Neutrophil (primary cell): ENCODE results near the gene KANSL1.

Experiments
- H3K27ac ChIP-seq: fragments of 200-600 bp; sonication (generic); 2 replicates; pipeline ENCODE4 v1.5.1; 2016; ENCODE audit warnings: mild to moderate bottlenecking, moderate library complexity
- H3K27me3 ChIP-seq: fragments of 200-600 bp; sonication (generic); 2 replicates; pipeline ENCODE4 v1.6.0; 2016; ENCODE audit warnings: mild to moderate bottlenecking
- H3K36me3 ChIP-seq: fragments of 200-600 bp; sonication (generic); 2 replicates; pipeline ENCODE4 v1.5.1; 2017
- H3K4me1 ChIP-seq, 2 experiments: fragments of 200-600 bp in 1 of 2; sonication (generic) in 1 of 2; 1 replicate in 1 of 2; 2 replicates in 1 of 2; pipeline versions ENCODE4 v1.5.1 to v1.6.1; 2013 to 2016; ENCODE audit warnings: low read depth in 1 of 2, low read length in 1 of 2, mild to moderate bottlenecking in 1 of 2, moderate library complexity in 1 of 2; ENCODE audit not compliant: control insufficient read depth in 1 of 2, insufficient read depth in 1 of 2
- H3K4me3 ChIP-seq, 2 experiments: fragments of 200-600 bp in 1 of 2; sonication (generic) in 1 of 2; 1 replicate in 1 of 2; 2 replicates in 1 of 2; pipeline ENCODE4 v1.5.1; 2013 to 2016; ENCODE audit warnings: low read depth in 1 of 2, low read length in 1 of 2, mild to moderate bottlenecking in 1 of 2, moderate library complexity in 1 of 2
- H3K9me3 ChIP-seq: fragments of 200-600 bp; sonication (generic); 2 replicates; pipeline ENCODE4 v1.5.1; 2016
- TF ChIP-seq, protein P1 (sequence below): fragments of 200-600 bp; sonication (generic); IDR thresholded peaks from 2 replicates; pipeline ENCODE4 v1.5.1; 2016; ENCODE audit warnings: antibody characterized with exemption

Gene KANSL1

DNA sequence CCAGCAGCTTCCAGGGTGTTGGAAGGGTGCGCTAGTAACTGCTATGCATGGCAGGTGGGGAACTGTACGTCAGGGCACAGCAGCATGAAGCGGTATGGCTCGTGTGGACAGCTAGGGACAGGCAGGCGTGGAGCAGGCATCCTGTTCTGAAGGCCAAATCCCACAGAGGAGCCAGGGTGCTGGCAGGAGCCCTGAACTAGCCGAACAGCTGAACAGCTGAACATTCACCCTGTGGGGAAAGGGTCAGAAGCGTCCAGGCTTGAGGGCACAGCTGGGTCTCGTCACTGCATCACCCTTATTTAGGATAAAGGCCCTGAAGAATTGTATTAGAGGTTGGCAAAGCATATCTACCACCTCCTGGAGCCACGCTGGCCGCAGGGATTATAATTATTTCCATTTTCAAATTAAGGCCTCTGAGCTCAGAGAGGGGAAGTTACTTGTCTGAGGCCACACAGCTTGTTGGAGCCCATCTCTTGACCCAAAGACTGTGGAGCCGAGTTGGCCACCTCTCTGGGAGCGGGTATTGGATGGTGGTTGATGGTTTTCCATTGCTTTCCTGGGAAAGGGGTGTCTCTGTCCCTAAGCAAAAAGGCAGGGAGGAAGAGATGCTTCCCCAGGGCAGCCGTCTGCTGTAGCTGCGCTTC, 197.5 kb downstream of the KANSL1 start:
- TF ChIP-seq, protein P1, sequence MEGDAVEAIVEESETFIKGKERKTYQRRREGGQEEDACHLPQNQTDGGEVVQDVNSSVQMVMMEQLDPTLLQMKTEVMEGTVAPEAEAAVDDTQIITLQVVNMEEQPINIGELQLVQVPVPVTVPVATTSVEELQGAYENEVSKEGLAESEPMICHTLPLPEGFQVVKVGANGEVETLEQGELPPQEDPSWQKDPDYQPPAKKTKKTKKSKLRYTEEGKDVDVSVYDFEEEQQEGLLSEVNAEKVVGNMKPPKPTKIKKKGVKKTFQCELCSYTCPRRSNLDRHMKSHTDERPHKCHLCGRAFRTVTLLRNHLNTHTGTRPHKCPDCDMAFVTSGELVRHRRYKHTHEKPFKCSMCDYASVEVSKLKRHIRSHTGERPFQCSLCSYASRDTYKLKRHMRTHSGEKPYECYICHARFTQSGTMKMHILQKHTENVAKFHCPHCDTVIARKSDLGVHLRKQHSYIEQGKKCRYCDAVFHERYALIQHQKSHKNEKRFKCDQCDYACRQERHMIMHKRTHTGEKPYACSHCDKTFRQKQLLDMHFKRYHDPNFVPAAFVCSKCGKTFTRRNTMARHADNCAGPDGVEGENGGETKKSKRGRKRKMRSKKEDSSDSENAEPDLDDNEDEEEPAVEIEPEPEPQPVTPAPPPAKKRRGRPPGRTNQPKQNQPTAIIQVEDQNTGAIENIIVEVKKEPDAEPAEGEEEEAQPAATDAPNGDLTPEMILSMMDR, result no peak
- H3K9me3 ChIP-seq, result no peaks in the 10 kb centered on the region
- H3K36me3 ChIP-seq, result no peaks in the 10 kb centered on the region

GRCh38 chr17:45994987-45995386, 198.2 kb downstream of the KANSL1 start:
- Histone ChIP-seq H3K9me3 (no peaks in the 10 kb centered on the region), H3K27me3 (no peaks in the 10 kb centered on the region), H3K36me3 (no peaks in the 10 kb centered on the region), H3K4me1 (no peaks in the 10 kb centered on the region), H3K4me3 (no peak overlapping the region), H3K27ac (no peak overlapping the region)
- TF ChIP-seq, protein P1, result no peak

More for the DNA sequence above, 197.5 kb downstream of the KANSL1 start:
- H3K27ac ChIP-seq, result no peak overlapping the region
- H3K4me1 ChIP-seq, result no peaks in the 10 kb centered on the region
- no peak overlapping the region for H3K4me3 ChIP-seq
- no peaks in the 10 kb centered on the region for H3K27me3 ChIP-seq

GRCh38 chr17:45993962-45994627, 199.1 kb downstream of the KANSL1 start:
- Histone ChIP-seq H3K4me3 (no peak overlapping the region), H3K27ac (no peak overlapping the region), H3K27me3 (no peaks in the 10 kb centered on the region), H3K36me3 (no peaks in the 10 kb centered on the region), H3K9me3 (no peaks in the 10 kb centered on the region), H3K4me1 (no peaks in the 10 kb centered on the region)
- TF ChIP-seq, protein P1, result no peak

DNA sequence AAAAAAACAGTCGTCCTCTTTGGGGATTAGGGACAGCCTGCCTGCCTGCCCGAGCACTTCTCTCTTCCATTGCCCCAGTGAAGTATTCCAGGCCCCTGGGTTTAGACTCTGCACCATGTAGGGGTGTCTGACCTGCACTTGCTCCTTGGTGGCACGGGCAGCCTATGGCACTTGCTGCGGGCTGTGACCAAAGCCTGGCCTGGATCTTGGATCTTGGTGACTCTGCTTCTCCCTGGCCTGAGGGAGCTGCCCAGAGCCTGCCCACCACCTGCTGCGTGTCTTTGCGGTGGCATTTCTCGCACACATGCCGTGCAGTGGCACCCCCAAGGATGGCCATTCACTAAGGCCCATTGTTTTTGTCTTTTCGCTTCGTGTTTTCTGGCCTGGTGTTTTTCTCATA, 200.3 kb downstream of the KANSL1 start:
- Histone ChIP-seq H3K4me3 (no peak overlapping the region), H3K36me3 (no peaks in the 10 kb centered on the region), H3K27ac (no peak overlapping the region), H3K4me1 (no peaks in the 10 kb centered on the region), H3K9me3 (no peaks in the 10 kb centered on the region), H3K27me3 (no peaks in the 10 kb centered on the region)
- TF ChIP-seq, protein P1, result no peak

GRCh38 chr17:45992175-45992574, 201.1 kb downstream of the KANSL1 start:
- H3K27ac ChIP-seq, result no peak overlapping the region
- TF ChIP-seq, protein P1, result no peak

More at GRCh38 chr17:45992175-45992574, 201.1 kb downstream of the KANSL1 start:
- Histone ChIP-seq H3K36me3 (no peaks in the 10 kb centered on the region), H3K9me3 (no peaks in the 10 kb centered on the region), H3K4me1 (no peaks in the 10 kb centered on the region), H3K27me3 (no peaks in the 10 kb centered on the region), H3K4me3 (no peak overlapping the region)
